Esophagus muscularis mucosa (tissue), 4 donors: ENCODE results near the gene FAM131B.

Experiments
- CTCF ChIP-seq, 3 experiments: fragments of 200-600 bp in 2 of 3; fragments of 450-650 bp in 1 of 3; sonication (generic) in 2 of 3; IDR thresholded peaks; one replicate each; pipeline ENCODE4 v1.5.1; 2017 to 2019; ENCODE audit warnings: antibody characterized with exemption in 3 of 3, mild to moderate bottlenecking in 2 of 3, moderate library complexity in 1 of 3
- EP300 ChIP-seq: sonication (generic); formaldehyde crosslinking; IDR thresholded peaks from one replicate; pipeline ENCODE4 v1.6.1; 2017; ENCODE audit warnings: antibody characterized with exemption
- POLR2AphosphoS5 ChIP-seq, 2 donors: sonication (generic); formaldehyde crosslinking; IDR thresholded peaks; one replicate each; pipeline ENCODE4 v1.6.1; 2017; ENCODE audit warnings: antibody characterized with exemption in 2 of 2

GRCh38 chr7:143337216-143337615 lies 25.3 kb downstream of the FAM131B start:
- TF ChIP-seq CTCF (IDR thresholded peaks at IDR 0.05): no peak
- TF ChIP-seq POLR2AphosphoS5 (IDR thresholded peaks at IDR 0.05): no peak
- TF ChIP-seq EP300: no peak
